Upper lobe of left lung (tissue), 4 donors: Measurements from ENCODE around the gene ZNF674.

ENCODE experiments used
- POLR2A ChIP-seq, 4 donors: fragments of 450-650 bp; IDR thresholded peaks; one replicate each; pipeline ENCODE4 v1.5.1; 2016 to 2017; ENCODE audit warnings: antibody characterized with exemption in 4 of 4, mild to moderate bottlenecking in 2 of 4
- POLR2AphosphoS5 ChIP-seq, 2 donors: sonication (generic); formaldehyde crosslinking; IDR thresholded peaks; one replicate each; pipeline ENCODE4 v1.5.1; 2017; ENCODE audit warnings: antibody characterized with exemption in 2 of 2
- TF ChIP-seq, protein P1 (sequence below), 6 experiments: fragments of 450-650 bp in 4 of 6; fragments of 200-600 bp in 2 of 6; sonication (generic) in 2 of 6; IDR thresholded peaks; one replicate each; pipeline ENCODE4 v1.5.1; 2016 to 2019; ENCODE audit warnings: antibody characterized with exemption in 6 of 6

DNA sequence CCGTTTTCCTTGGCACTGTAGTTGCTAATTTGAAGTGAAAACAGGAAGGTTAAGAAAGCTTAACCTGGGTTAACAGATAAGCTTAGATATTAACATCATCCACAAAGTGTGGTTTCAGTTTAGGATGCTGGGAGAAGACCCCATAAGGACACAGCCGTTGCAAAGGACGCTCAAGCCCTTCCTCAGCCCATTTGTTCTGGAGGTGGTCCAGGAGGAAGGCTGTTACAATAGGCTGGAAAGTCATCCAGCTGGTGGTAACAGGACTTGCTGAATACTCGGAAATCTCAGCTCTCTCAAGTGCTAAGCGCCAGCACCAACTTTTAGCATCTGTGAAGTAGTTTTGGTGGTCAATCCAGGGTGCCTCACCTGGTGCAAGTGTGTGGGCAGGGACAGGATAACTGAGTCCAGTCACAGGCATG is 42.5 kb upstream of the ZNF674 start:
- TF ChIP-seq, protein P1, sequence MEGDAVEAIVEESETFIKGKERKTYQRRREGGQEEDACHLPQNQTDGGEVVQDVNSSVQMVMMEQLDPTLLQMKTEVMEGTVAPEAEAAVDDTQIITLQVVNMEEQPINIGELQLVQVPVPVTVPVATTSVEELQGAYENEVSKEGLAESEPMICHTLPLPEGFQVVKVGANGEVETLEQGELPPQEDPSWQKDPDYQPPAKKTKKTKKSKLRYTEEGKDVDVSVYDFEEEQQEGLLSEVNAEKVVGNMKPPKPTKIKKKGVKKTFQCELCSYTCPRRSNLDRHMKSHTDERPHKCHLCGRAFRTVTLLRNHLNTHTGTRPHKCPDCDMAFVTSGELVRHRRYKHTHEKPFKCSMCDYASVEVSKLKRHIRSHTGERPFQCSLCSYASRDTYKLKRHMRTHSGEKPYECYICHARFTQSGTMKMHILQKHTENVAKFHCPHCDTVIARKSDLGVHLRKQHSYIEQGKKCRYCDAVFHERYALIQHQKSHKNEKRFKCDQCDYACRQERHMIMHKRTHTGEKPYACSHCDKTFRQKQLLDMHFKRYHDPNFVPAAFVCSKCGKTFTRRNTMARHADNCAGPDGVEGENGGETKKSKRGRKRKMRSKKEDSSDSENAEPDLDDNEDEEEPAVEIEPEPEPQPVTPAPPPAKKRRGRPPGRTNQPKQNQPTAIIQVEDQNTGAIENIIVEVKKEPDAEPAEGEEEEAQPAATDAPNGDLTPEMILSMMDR (IDR thresholded peaks at IDR 0.05): no peak
- no peak for TF ChIP-seq POLR2A (IDR thresholded peaks at IDR 0.05)
- TF ChIP-seq POLR2AphosphoS5 (IDR thresholded peaks at IDR 0.05): no peak
